Measurements from ENCODE around the gene CARS2. TPM values are rescaled to one million over a fixed set of nuclear protein-coding genes. Genes with fewer than 3 reads are reported as not detected.
"Not testable (repeated sequence)": the region's sequence is repeated elsewhere in the genome, so short reads cannot be mapped to it uniquely, and the experiment has no call there.

The CARS2 gene
- total RNA-seq, 1 donor from 2014 or later: 74.6 TPM

GRCh38 chr13:110699148-110700145, 6.5 kb downstream of the CARS2 start:
- Histone ChIP-seq H3K36me3 (ENCODE audit: control insufficient read depth in 3 of 3, insufficient read depth in 3 of 3, low read length in 3 of 3) (peaks cover 26 to 37% (median 31%) of the 10 kb centered on the region in 3 donors), H3K4me1 (ENCODE audit: control insufficient read depth in 3 of 3, insufficient read depth in 3 of 3, low read length in 3 of 3) (peaks cover 36 to 39% (median 37%) of the 10 kb centered on the region in 3 donors), H3K9ac (ENCODE audit: low read depth in 1 of 3, low read length in 3 of 3) (no peak overlapping the region), H3K27me3 (ENCODE audit: control insufficient read depth in 3 of 3, insufficient read depth in 3 of 3, low read length in 3 of 3) (no peaks in the 10 kb centered on the region), H3K9me3 (ENCODE audit: control insufficient read depth in 3 of 3, low read length in 3 of 3) (no peaks in the 10 kb centered on the region), H3K4me3 (ENCODE audit: low read length in 3 of 3) (no peak overlapping the region), H3K27ac (ENCODE audit: low read depth, low read length) (no peak overlapping the region)

GRCh38 chr13:110698689-110699088, 7.2 kb downstream of the CARS2 start:
- Histone ChIP-seq H3K9ac (ENCODE audit: low read depth in 1 of 3, low read length in 3 of 3) (no peak overlapping the region), H3K9me3 (ENCODE audit: control insufficient read depth in 3 of 3, low read length in 3 of 3) (no peaks in the 10 kb centered on the region), H3K27ac (ENCODE audit: low read depth, low read length) (no peak overlapping the region), H3K27me3 (ENCODE audit: control insufficient read depth in 3 of 3, insufficient read depth in 3 of 3, low read length in 3 of 3) (no peaks in the 10 kb centered on the region), H3K4me1 (ENCODE audit: control insufficient read depth in 3 of 3, insufficient read depth in 3 of 3, low read length in 3 of 3) (peaks cover 31 to 36% (median 33%) of the 10 kb centered on the region in 3 donors), H3K4me3 (ENCODE audit: low read length in 3 of 3) (no peak overlapping the region), H3K36me3 (ENCODE audit: control insufficient read depth in 3 of 3, insufficient read depth in 3 of 3, low read length in 3 of 3) (peaks cover 26 to 37% (median 31%) of the 10 kb centered on the region in 3 donors)

GRCh38 chr13:110697842-110698241, 8.1 kb downstream of the CARS2 start:
- H3K27me3 ChIP-seq (ENCODE audit: control insufficient read depth in 3 of 3, insufficient read depth in 3 of 3, low read length in 3 of 3): no peaks in the 10 kb centered on the region
- H3K9ac ChIP-seq (ENCODE audit: low read depth in 1 of 3, low read length in 3 of 3): no peak overlapping the region
- H3K36me3 ChIP-seq (ENCODE audit: control insufficient read depth in 3 of 3, insufficient read depth in 3 of 3, low read length in 3 of 3): peaks cover 26 to 37% (median 33%) of the 10 kb centered on the region in 3 donors
- no peak overlapping the region for H3K4me3 ChIP-seq (ENCODE audit: low read length in 3 of 3)
- H3K27ac ChIP-seq (ENCODE audit: low read depth, low read length): no peak overlapping the region
- H3K9me3 ChIP-seq (ENCODE audit: control insufficient read depth in 3 of 3, low read length in 3 of 3): no peaks in the 10 kb centered on the region
- peaks cover 23 to 28% (median 25%) of the 10 kb centered on the region in 3 donors for H3K4me1 ChIP-seq (ENCODE audit: control insufficient read depth in 3 of 3, insufficient read depth in 3 of 3, low read length in 3 of 3)

GRCh38 chr13:110696776-110697175, 9.1 kb downstream of the CARS2 start:
- no peak overlapping the region for H3K27ac ChIP-seq (ENCODE audit: low read depth, low read length)
- H3K9me3 ChIP-seq (ENCODE audit: control insufficient read depth in 3 of 3, low read length in 3 of 3): no peaks in the 10 kb centered on the region
- H3K4me1 ChIP-seq (ENCODE audit: control insufficient read depth in 3 of 3, insufficient read depth in 3 of 3, low read length in 3 of 3): peaks cover 13 to 17% (median 14%) of the 10 kb centered on the region in 3 donors
- no peaks in the 10 kb centered on the region for H3K27me3 ChIP-seq (ENCODE audit: control insufficient read depth in 3 of 3, insufficient read depth in 3 of 3, low read length in 3 of 3)
- H3K9ac ChIP-seq (ENCODE audit: low read depth in 1 of 3, low read length in 3 of 3): peak overlapping the region in 1 of 3 donors; percentile 25
- H3K36me3 ChIP-seq (ENCODE audit: control insufficient read depth in 3 of 3, insufficient read depth in 3 of 3, low read length in 3 of 3): peaks cover 26 to 37% (median 33%) of the 10 kb centered on the region in 3 donors
- no peak overlapping the region for H3K4me3 ChIP-seq (ENCODE audit: low read length in 3 of 3)

GRCh38 chr13:110695774-110696173, 10.1 kb downstream of the CARS2 start:
- Histone ChIP-seq H3K4me1 (ENCODE audit: control insufficient read depth in 3 of 3, insufficient read depth in 3 of 3, low read length in 3 of 3) (peaks cover 8 to 13% (median 12%) of the 10 kb centered on the region in 3 donors), H3K36me3 (ENCODE audit: control insufficient read depth in 3 of 3, insufficient read depth in 3 of 3, low read length in 3 of 3) (peaks cover 24 to 35% (median 28%) of the 10 kb centered on the region in 3 donors)
- not testable (repeated sequence) for H3K27ac ChIP-seq (ENCODE audit: low read depth, low read length); H3K9me3 ChIP-seq (ENCODE audit: control insufficient read depth in 3 of 3, low read length in 3 of 3); H3K9ac ChIP-seq (ENCODE audit: low read depth in 1 of 3, low read length in 3 of 3); H3K4me3 ChIP-seq (ENCODE audit: low read length in 3 of 3); H3K27me3 ChIP-seq (ENCODE audit: control insufficient read depth in 3 of 3, insufficient read depth in 3 of 3, low read length in 3 of 3)

- Histone ChIP-seq H3K4me3 (ENCODE audit: low read length in 3 of 3) (peak overlapping the region in 2 of 3 donors; percentile 17 to 45), H3K9ac (ENCODE audit: low read depth in 1 of 3, low read length in 3 of 3) (peak overlapping the region in 2 of 3 donors; percentile 14 to 25), H3K27ac (ENCODE audit: low read depth, low read length) (no peak overlapping the region), H3K36me3 (ENCODE audit: control insufficient read depth in 3 of 3, insufficient read depth in 3 of 3, low read length in 3 of 3) (peaks cover 9 to 24% (median 21%) of the 10 kb centered on the region in 3 donors), H3K9me3 (ENCODE audit: control insufficient read depth in 3 of 3, low read length in 3 of 3) (no peaks in the 10 kb centered on the region), H3K4me1 (ENCODE audit: control insufficient read depth in 3 of 3, insufficient read depth in 3 of 3, low read length in 3 of 3) (peaks cover 8 to 9% (median 9%) of the 10 kb centered on the region in 3 donors), H3K27me3 (ENCODE audit: control insufficient read depth in 3 of 3, insufficient read depth in 3 of 3, low read length in 3 of 3) (no peaks in the 10 kb centered on the region)
Observed at GRCh38 chr13:110690516-110690915, 15.4 kb downstream of the CARS2 start.

- H3K27ac ChIP-seq (ENCODE audit: low read depth, low read length): no peak overlapping the region
- no peaks in the 10 kb centered on the region for H3K27me3 ChIP-seq (ENCODE audit: control insufficient read depth in 3 of 3, insufficient read depth in 3 of 3, low read length in 3 of 3)
- peaks cover 8 to 9% (median 9%) of the 10 kb centered on the region in 3 donors for H3K4me1 ChIP-seq (ENCODE audit: control insufficient read depth in 3 of 3, insufficient read depth in 3 of 3, low read length in 3 of 3)
- H3K36me3 ChIP-seq (ENCODE audit: control insufficient read depth in 3 of 3, insufficient read depth in 3 of 3, low read length in 3 of 3): peaks cover 12 to 31% (median 25%) of the 10 kb centered on the region in 3 donors
- no peaks in the 10 kb centered on the region for H3K9me3 ChIP-seq (ENCODE audit: control insufficient read depth in 3 of 3, low read length in 3 of 3)
- H3K9ac ChIP-seq (ENCODE audit: low read depth in 1 of 3, low read length in 3 of 3): no peak overlapping the region
- H3K4me3 ChIP-seq (ENCODE audit: low read length in 3 of 3): no peak overlapping the region
Observed at GRCh38 chr13:110689711-110690110, 16.2 kb downstream of the CARS2 start.

- Histone ChIP-seq H3K9ac (ENCODE audit: low read depth in 1 of 3, low read length in 3 of 3) (no peak overlapping the region), H3K36me3 (ENCODE audit: control insufficient read depth in 3 of 3, insufficient read depth in 3 of 3, low read length in 3 of 3) (peaks cover 17 to 37% (median 31%) of the 10 kb centered on the region in 3 donors), H3K27me3 (ENCODE audit: control insufficient read depth in 3 of 3, insufficient read depth in 3 of 3, low read length in 3 of 3) (no peaks in the 10 kb centered on the region), H3K27ac (ENCODE audit: low read depth, low read length) (no peak overlapping the region), H3K4me3 (ENCODE audit: low read length in 3 of 3) (no peak overlapping the region), H3K9me3 (ENCODE audit: control insufficient read depth in 3 of 3, low read length in 3 of 3) (no peaks in the 10 kb centered on the region), H3K4me1 (ENCODE audit: control insufficient read depth in 3 of 3, insufficient read depth in 3 of 3, low read length in 3 of 3) (peaks cover 8 to 9% (median 9%) of the 10 kb centered on the region in 3 donors)
Observed at GRCh38 chr13:110689041-110689440, 16.9 kb downstream of the CARS2 start.

- peaks cover 24 to 40% (median 34%) of the 10 kb centered on the region in 3 donors for H3K36me3 ChIP-seq (ENCODE audit: control insufficient read depth in 3 of 3, insufficient read depth in 3 of 3, low read length in 3 of 3)
Observed at GRCh38 chr13:110687736-110688135, 18.2 kb downstream of the CARS2 start.

More at GRCh38 chr13:110687736-110688135, 18.2 kb downstream of the CARS2 start:
- no peaks in the 10 kb centered on the region for H3K27me3 ChIP-seq (ENCODE audit: control insufficient read depth in 3 of 3, insufficient read depth in 3 of 3, low read length in 3 of 3)
- no peak overlapping the region for H3K4me3 ChIP-seq (ENCODE audit: low read length in 3 of 3)
- H3K9ac ChIP-seq (ENCODE audit: low read depth in 1 of 3, low read length in 3 of 3): no peak overlapping the region
- H3K27ac ChIP-seq (ENCODE audit: low read depth, low read length): no peak overlapping the region
- H3K9me3 ChIP-seq (ENCODE audit: control insufficient read depth in 3 of 3, low read length in 3 of 3): no peaks in the 10 kb centered on the region
- H3K4me1 ChIP-seq (ENCODE audit: control insufficient read depth in 3 of 3, insufficient read depth in 3 of 3, low read length in 3 of 3): peaks cover 8 to 9% (median 9%) of the 10 kb centered on the region in 3 donors
